Astrocyte (in vitro differentiated cells and primary cell): ENCODE results near the gene VSTM2B.

ENCODE experiments used
- CTCF ChIP-seq: IDR thresholded peaks from 2 replicates; pipeline ENCODE4 v1.5.1; 2011; ENCODE audit warnings: low read depth, mild to moderate bottlenecking, inconsistent platforms, low read length, moderate library complexity; ENCODE audit not compliant: insufficient read depth
- EZH2 ChIP-seq: IDR thresholded peaks from 2 replicates; pipeline ENCODE4 v1.6.1; 2012; ENCODE audit warnings: mild to moderate bottlenecking, low read length, inconsistent platforms; ENCODE audit not compliant: insufficient read depth

GRCh38 chr19:29573486-29573885 is 47.7 kb downstream of the VSTM2B start:
- TF ChIP-seq CTCF (no peak), EZH2 (no peak)
